IPS-NIHi7 (cell line): ENCODE results near the gene PSMD2.
"Not testable (repeated sequence)": the region's sequence is repeated elsewhere in the genome, so short reads cannot be mapped to it uniquely, and the experiment has no call there.

Source experiments
- DNase-seq: peaks from one replicate; pipeline ENCODE4 v3.0.0; 2012; ENCODE audit warnings: mixed read lengths; ENCODE audit errors: extremely low spot score

Gene PSMD2

DNA sequence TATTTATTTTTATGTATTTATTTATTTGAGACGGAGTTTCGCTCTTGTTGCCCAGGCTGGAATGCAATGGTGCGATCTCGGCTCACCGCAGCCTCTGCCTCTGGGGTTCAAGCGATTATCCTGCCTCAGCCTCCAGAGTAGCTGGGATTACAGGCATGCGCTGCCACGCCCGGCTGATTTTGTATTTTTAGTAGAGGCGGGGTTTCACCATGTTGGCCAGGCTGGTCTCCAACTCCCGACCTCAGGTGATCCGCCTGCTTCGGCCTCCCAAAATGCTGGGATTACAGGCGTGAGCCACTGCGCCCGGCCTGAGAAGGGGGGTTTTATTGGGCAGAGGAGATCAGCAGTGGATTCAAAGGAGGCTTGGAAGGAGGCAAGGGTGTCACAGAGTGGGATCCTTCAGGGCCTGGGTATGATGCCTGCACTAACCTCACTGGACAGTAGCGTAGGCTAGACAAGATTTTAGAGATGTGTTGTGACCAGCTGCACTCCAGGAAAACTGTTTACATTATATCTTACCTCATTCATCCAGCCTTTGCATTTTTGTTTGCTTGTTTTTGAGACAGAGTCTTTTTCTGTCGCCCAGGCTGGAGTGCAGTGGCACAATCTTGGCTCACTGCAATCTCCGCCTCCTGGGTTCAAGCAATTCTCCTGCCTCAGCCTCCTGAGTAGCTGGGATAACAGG is 40.6 kb downstream of the PSMD2 start:
- not testable (repeated sequence) for DNase-seq

DNA sequence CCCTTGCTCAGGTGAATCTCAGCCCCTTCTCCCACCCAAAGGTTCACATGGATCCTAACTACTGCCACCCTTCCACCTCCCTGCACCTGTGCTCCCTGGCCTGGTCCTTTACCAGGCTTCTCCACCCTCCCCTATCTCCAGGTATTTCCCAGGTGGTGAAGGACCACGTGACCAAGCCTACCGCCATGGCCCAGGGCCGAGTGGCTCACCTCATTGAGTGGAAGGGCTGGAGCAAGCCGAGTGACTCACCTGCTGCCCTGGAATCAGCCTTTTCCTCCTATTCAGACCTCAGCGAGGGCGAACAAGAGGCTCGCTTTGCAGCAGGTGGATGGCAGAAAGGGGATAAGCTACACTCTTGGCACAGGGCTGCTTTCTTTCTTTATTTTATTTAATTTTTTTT is 42.9 kb downstream of the PSMD2 start:
- no peak for DNase-seq

GRCh38 chr3:184343200-184343876 is 44.3 kb downstream of the PSMD2 start:
- no peak for DNase-seq

- DNase-seq = no peak
These were observed 45.7 kb downstream of the PSMD2 start for GRCh38 chr3:184344579-184345316.

DNA sequence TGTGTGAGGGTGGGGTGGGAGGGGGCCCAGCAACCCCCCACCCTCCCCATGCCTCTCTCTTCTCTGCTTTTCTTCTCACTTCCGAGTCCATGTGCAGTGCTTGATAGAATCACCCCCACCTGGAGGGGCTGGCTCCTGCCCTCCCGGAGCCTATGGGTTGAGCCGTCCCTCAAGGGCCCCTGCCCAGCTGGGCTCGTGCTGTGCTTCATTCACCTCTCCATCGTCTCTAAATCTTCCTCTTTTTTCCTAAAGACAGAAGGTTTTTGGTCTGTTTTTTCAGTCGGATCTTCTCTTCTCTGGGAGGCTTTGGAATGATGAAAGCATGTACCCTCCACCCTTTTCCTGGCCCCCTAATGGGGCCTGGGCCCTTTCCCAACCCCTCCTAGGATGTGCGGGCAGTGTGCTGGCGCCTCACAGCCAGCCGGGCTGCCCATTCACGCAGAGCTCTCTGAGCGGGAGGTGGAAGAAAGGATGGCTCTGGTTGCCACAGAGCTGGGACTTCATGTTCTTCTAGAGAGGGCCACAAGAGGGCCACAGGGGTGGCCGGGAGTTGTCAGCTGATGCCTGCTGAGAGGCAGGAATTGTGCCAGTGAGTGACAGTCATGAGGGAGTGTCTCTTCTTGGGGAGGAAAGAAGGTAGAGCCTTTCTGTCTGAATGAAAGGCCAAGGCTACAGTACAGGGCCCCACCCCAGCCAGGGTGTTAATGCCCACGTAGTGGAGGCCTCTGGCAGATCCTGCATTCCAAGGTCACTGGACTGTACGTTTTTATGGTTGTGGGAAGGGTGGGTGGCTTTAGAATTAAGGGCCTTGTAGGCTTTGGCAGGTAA is 46.5 kb downstream of the PSMD2 start:
- DNase-seq = peak; percentile 84

GRCh38 chr3:184346480-184347190 is 47.6 kb downstream of the PSMD2 start:
- no peak for DNase-seq

- no peak for DNase-seq
These were observed 48.4 kb downstream of the PSMD2 start for GRCh38 chr3:184347321-184348056.

DNA sequence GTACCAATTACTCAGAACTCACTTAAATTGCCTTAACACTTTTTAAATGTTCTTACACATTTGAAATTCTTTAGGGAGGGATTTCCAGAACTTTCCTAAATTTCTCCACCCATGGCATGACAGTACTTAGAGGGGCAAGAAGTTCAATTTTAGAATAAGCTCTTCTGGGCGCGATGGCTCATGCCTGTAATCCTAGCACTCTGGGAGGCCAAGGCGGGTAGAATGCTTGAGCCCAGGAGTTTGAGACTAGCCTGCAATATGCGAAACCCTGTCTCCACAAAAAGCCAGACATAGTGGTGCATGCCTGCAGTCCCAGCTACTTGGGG is 49.0 kb downstream of the PSMD2 start:
- no peak for DNase-seq

- no peak for DNase-seq
These were observed 50.8 kb downstream of the PSMD2 start for GRCh38 chr3:184349563-184350470.

DNA sequence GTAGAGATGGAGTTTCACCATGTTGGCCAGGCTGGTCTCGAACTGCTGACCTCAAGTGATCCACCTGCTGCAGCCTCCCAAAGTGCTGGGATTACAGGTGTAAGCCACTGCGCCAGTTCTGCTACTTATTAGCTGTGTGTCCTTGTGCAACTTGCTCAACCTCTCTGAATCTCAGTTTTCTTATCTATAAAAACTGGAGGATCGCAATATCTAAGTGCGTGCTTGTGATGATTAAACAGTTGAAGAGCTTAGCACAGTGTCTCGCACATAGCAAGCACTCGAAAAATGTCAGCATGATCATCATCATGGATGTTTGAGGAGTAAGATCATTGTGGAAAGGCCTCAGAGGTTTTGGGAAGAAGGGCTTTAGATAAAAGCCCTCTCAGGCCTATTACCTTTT is 51.6 kb downstream of the PSMD2 start:
- no peak for DNase-seq

- peak; percentile 24 for DNase-seq
These were observed 52.6 kb downstream of the PSMD2 start for GRCh38 chr3:184351511-184352148.

DNA sequence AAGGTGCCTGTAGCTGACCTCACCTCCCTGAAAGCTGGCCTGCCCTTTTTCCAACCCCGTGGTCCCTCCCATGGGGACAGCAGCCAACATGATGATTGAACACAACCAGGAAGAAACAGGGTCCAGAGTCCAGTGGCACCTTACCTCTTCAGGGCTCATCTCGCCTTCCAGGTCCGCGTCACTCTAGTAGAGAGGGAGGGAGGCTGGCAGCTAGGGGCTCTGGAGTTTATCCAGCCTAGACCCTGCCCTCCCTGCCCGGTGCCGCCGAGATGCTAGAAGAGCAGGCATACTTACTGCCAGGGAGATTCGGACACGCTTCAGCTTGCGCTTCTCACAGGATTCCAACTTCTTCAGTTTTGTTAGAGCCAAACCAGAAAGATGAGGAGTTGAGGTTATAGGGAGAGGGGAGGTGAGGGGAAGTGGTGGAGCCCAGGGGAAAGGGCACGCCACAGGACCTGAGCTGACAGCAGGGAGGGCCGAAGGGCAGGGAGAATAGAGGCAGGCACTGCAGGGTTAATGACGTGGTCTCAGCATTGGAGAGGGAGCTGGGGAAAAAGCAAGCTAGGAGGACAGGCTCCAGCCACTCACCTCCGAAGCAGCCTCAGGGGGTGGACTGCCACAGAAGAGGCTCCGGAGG is 53.2 kb downstream of the PSMD2 start:
- DNase-seq = no peak

DNA sequence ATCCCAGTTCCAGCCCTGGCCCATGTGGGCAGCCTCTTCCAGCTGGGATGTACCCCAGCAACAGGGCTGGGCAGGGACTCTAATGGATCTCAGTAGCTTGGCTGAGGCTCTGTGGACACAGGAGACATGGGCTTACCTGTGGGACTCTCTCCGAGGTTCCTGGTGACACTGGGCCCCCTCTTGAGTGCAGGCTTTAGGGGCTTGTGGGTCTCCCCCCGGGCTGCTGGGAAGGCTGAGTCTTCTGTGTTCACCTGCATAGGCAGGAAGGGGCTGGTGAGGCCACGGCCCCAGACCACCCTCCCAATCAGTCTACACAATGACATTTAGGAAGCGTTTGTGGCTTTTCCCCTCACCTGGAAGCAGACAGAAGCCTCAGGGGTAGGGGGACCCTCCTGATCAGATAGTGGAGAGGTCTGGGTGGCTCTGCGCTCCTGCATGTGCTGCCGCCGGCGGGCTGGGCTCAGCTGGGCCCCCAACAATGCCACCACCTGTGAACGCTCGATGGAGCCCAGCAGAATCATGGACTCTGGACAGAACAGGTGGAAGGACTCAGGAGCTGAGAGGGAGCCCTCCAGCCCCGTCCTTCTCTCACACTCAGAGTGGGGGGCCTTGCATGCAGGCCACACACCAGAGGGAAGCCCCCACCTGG is 54.0 kb downstream of the PSMD2 start:
- DNase-seq = no peak

DNA sequence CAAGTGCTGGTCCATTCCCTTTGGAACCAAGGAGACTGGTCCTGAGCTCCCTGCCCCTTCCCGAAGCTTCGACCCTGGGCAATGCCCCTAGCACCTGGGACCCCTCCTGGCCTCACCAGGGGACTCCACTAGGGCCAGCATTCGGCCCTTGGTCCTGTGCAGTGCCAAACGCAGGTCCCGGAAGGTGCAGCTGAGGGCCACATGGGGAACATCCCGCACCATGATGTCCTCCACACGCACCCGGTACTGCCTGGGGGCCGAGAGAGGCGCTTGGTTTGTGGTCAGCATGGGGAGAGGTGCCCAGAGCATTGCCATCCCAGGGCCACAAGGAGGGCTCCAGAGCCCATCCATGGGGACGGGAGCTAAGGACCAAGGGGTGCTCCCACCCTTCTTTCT is 54.5 kb downstream of the PSMD2 start:
- no peak for DNase-seq

DNA sequence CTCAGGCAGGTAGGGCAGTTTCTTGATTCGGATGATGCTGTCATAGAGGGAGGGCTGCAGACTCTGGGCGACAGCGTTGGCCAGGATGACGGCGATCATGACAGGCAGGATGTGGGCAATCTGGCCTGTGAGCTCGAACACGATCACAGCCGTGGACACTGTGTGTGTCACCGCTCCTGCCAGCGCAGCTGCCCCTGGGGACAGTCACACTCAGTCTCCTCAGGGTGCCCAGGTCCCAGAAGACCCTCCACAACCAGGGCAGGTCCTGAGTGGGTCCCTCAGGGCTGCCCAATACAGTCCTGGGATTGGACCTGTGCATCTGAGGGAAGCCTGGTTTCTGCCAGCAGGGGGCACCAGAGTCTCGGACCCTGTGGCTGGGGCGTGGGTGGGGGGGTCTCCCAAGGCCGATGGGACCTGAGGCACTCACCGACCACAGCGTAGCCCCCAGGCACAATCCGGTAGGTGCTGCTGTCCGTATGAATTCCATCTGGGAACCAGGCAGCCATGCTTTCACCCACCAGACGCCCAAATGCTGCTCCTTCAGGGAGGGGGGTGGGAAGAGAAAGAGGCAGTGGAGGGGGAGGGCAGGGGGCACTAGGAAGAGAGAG is 55.2 kb downstream of the PSMD2 start:
- DNase-seq = peak; percentile 68

- DNase-seq = no peak
These were observed 55.7 kb downstream of the PSMD2 start for GRCh38 chr3:184354754-184355153.

- DNase-seq = no peak
These were observed 56.4 kb downstream of the PSMD2 start for GRCh38 chr3:184355261-184356040.
